ENCODE data around the gene DSG1.

DNA sequence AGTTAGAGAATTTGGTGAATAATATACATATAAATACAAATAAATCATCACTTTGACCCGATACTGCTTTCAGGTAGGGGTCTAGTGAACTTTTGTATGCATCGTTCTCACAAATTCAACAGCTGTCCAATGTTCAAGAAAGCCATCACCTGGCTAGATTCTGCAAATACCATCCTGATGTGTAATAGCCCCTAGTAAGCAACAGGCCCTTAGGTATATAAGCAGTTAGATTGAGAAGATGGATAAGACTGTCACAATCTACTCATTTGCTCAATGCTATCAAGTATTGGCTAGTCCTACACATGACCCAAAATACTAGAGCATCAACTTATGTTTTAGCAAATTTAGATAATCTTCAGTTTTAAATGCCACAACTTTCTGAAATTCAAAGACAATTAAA is 20.7 kb upstream of the DSG1 start:
- TF ChIP-seq, protein P1, sequence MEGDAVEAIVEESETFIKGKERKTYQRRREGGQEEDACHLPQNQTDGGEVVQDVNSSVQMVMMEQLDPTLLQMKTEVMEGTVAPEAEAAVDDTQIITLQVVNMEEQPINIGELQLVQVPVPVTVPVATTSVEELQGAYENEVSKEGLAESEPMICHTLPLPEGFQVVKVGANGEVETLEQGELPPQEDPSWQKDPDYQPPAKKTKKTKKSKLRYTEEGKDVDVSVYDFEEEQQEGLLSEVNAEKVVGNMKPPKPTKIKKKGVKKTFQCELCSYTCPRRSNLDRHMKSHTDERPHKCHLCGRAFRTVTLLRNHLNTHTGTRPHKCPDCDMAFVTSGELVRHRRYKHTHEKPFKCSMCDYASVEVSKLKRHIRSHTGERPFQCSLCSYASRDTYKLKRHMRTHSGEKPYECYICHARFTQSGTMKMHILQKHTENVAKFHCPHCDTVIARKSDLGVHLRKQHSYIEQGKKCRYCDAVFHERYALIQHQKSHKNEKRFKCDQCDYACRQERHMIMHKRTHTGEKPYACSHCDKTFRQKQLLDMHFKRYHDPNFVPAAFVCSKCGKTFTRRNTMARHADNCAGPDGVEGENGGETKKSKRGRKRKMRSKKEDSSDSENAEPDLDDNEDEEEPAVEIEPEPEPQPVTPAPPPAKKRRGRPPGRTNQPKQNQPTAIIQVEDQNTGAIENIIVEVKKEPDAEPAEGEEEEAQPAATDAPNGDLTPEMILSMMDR (IDR thresholded peaks at IDR 0.05; ENCODE audit: control extremely low read depth in 1 of 3, insufficient read depth in 1 of 3, low read depth in 1 of 3, low read length in 3 of 3): no peak
- no peak for TF ChIP-seq RFX5 (IDR thresholded peaks at IDR 0.05; ENCODE audit: borderline replicate concordance, low read depth, low read length)
- TF ChIP-seq BCL11A (IDR thresholded peaks at IDR 0.05; ENCODE audit: low read depth in 2 of 2, low read length in 2 of 2): no peak
- TF ChIP-seq JUN (IDR thresholded peaks at IDR 0.05; ENCODE audit: low read depth, low read length): no peak
- TF ChIP-seq HDAC2 (IDR thresholded peaks at IDR 0.05; ENCODE audit: borderline replicate concordance in 1 of 2, low read depth in 2 of 2, low read length in 2 of 2): no peak
